K562 (cell line): Measurements from ENCODE around the gene ULBP2. TPM values are rescaled to one million over a fixed set of nuclear protein-coding genes. Genes with fewer than 3 reads are reported as not detected.

Experiments
- ATAC-seq: fragments of 200-7000 bp; cut with Tn5 transposase; 3 replicates; pipeline ENCODE4 v1.9.1; 2020; ENCODE audit warnings: moderate library complexity
- BruUV-seq: library from RNA; stranded (reverse); fragments of 400-500 nt; replicated peaks from 2 replicates; lab custom pipeline; 2021; lab: Mats Ljungman, UMichigan
- CTCF ChIA-PET: fragments of 300-600 bp; formaldehyde crosslinking; extraction: SDS; loops from one replicate; lab custom pipeline; 2021; ENCODE audit warnings: low intra/inter-chr PET ratio; lab: Yijun Ruan, JAX
- POLR2A ChIA-PET: fragments of 300-600, 350-650 bp; sonication (Branson Sonifier 250); formaldehyde crosslinking; extraction: SDS; loops from one replicate; lab custom pipeline; 2021; ENCODE audit warnings: antibody characterized with exemption, inconsistent platforms; lab: Yijun Ruan, JAX
- DNase-seq, 4 experiments: peaks; one replicate each; pipeline versions ENCODE4 v3.0.0 to v3.0.0-alpha.2; 2011 to 2018; ENCODE audit warnings: low spot score in 3 of 4, mixed read lengths in 3 of 4; ENCODE audit errors: extremely low read depth in 1 of 4
- FAIRE-seq: peaks from 2 replicates; lab custom pipeline; 2011; peaks lifted over from hg19 to GRCh38; lab: Jason Lieb, UNC
- H2AFZ ChIP-seq: 2 replicates; pipeline ENCODE4 v1.6.0; 2011; ENCODE audit warnings: low read depth, low read length, control low read depth, inconsistent platforms
- H3K27ac ChIP-seq: fragments of 200-600 bp; 3 replicates; pipeline ENCODE4 v1.8.0; 2011; ENCODE audit warnings: low read depth, mild to moderate bottlenecking, control low read depth, inconsistent platforms, low read length, moderate library complexity, mixed read lengths; ENCODE audit errors: extremely low read depth
- H3K27me3 ChIP-seq, 2 experiments: fragments of 300-600 bp in 1 of 2; 2 replicates in 1 of 2; 3 replicates in 1 of 2; pipeline versions ENCODE4 v1.6.0 to v1.8.0; 2011; ENCODE audit warnings: inconsistent platforms in 2 of 2, low read length in 2 of 2, mild to moderate bottlenecking in 1 of 2, mixed read lengths in 1 of 2, moderate library complexity in 1 of 2; ENCODE audit not compliant: control insufficient read depth in 2 of 2, insufficient read depth in 2 of 2
- H3K36me3 ChIP-seq: fragments of 300-600 bp; 3 replicates; pipeline ENCODE4 v1.8.0; 2011; ENCODE audit warnings: mild to moderate bottlenecking, low read length, inconsistent platforms; ENCODE audit not compliant: control insufficient read depth, insufficient read depth
- H3K4me1 ChIP-seq, 2 experiments: fragments of 200-600 bp in 1 of 2; replicated peaks in 1 of 2; 2 replicates in 1 of 2; 3 replicates in 1 of 2; pipeline versions ENCODE4 v1.5.1 to v1.8.0; 2011; ENCODE audit warnings: inconsistent platforms in 2 of 2, low read length in 2 of 2, mild to moderate bottlenecking in 1 of 2, mixed read lengths in 1 of 2, moderate library complexity in 1 of 2; ENCODE audit not compliant: control insufficient read depth in 2 of 2, insufficient read depth in 2 of 2
- H3K4me2 ChIP-seq: 2 replicates; pipeline ENCODE4 v1.6.1; 2011; ENCODE audit warnings: low read length, control low read depth, inconsistent platforms, mixed read lengths; ENCODE audit not compliant: insufficient read depth
- H3K4me3 ChIP-seq: fragments of 200-600 bp; sonication (generic), shearing (Covaris generic); 2 replicates; pipeline ENCODE4 v1.5.1; 2016; ENCODE audit warnings: control low read depth, inconsistent platforms
- H3K79me2 ChIP-seq: fragments of 200-600 bp; 3 replicates; pipeline ENCODE4 v1.8.0; 2011; ENCODE audit warnings: low read length, inconsistent platforms; ENCODE audit not compliant: control insufficient read depth, insufficient read depth
- H3K9ac ChIP-seq, 2 experiments: 2 replicates each; pipeline versions ENCODE4 v1.6.0 to v1.6.1; 2011; ENCODE audit warnings: low read depth in 2 of 2, low read length in 2 of 2, control low read depth in 1 of 2, inconsistent platforms in 1 of 2, mild to moderate bottlenecking in 1 of 2, mixed read lengths in 1 of 2; ENCODE audit not compliant: insufficient read depth in 1 of 2
- H3K9me1 ChIP-seq: one replicate; pipeline ENCODE4 v1.6.0; 2011; ENCODE audit warnings: inconsistent platforms, mild to moderate bottlenecking, low read length, moderate library complexity; ENCODE audit not compliant: control insufficient read depth, insufficient read depth
- H3K9me3 ChIP-seq: replicated peaks from 2 replicates; pipeline ENCODE4 v1.5.1; 2011; ENCODE audit warnings: low read depth, low read length, inconsistent platforms; ENCODE audit not compliant: control insufficient read depth, insufficient read depth
- H4K20me1 ChIP-seq: replicated peaks from 2 replicates; pipeline ENCODE4 v1.6.1; 2011; ENCODE audit warnings: low read length, inconsistent platforms, mixed read lengths; ENCODE audit not compliant: control insufficient read depth, insufficient read depth
- ARHGAP35 ChIP-seq: fragments of 450-650 bp; IDR thresholded peaks from 2 replicates; pipeline ENCODE4 v1.6.1; 2018; ENCODE audit not compliant: partially characterized antibody
- BDP1 ChIP-seq: IDR thresholded peaks from 3 replicates; pipeline ENCODE4 v1.6.1; 2011; ENCODE audit not compliant: insufficient read length, insufficient read depth
- EHMT2 ChIP-seq: fragments of 450-650 bp; IDR thresholded peaks from 2 replicates; pipeline ENCODE4 v1.6.1; 2018; ENCODE audit warnings: antibody characterized with exemption
- ELF4 ChIP-seq: fragments of 450-650 bp; formaldehyde crosslinking; IDR thresholded peaks from 2 replicates; pipeline ENCODE4 v1.4.0; 2022; ENCODE audit warnings: missing genetic modification characterization
- FIP1L1 ChIP-seq: fragments of 200-400 bp; formaldehyde crosslinking; IDR thresholded peaks from 2 replicates; pipeline ENCODE4 v1.6.1; 2018; ENCODE audit warnings: mild to moderate bottlenecking, low read depth, low read length; ENCODE audit not compliant: poor library complexity, severe bottlenecking
- HDAC1 ChIP-seq, 2 experiments: fragments of 450-650 bp; IDR thresholded peaks; 2 replicates each; pipeline ENCODE4 v1.6.1; 2016 to 2017; ENCODE audit warnings: inconsistent platforms in 1 of 2, mild to moderate bottlenecking in 1 of 2, moderate library complexity in 1 of 2
- HMGN3 ChIP-seq: IDR thresholded peaks from 2 replicates; pipeline ENCODE4 v1.6.1; 2011; ENCODE audit warnings: borderline replicate concordance, low read depth, mild to moderate bottlenecking, mixed read lengths, low read length; ENCODE audit not compliant: insufficient read length; ENCODE audit errors: extremely low read depth
- LARP7 ChIP-seq: fragments of 450-650 bp; IDR thresholded peaks from 2 replicates; pipeline ENCODE4 v1.6.1; 2016
- MEF2D ChIP-seq: conservative IDR thresholded peaks from 2 replicates; pipeline ENCODE4 v1.6.1; 2016; ENCODE audit warnings: low read depth, missing genetic modification characterization, missing compliant biosample characterization
- MTA1 ChIP-seq: fragments of 450-650 bp; IDR thresholded peaks from 2 replicates; pipeline ENCODE4 v1.6.1; 2017; ENCODE audit warnings: borderline replicate concordance
- NBN ChIP-seq: fragments of 450-650 bp; IDR thresholded peaks from 2 replicates; pipeline ENCODE4 v1.6.1; 2016; ENCODE audit warnings: low read depth, mild to moderate bottlenecking
- NUFIP1 ChIP-seq: fragments of 450-650 bp; IDR thresholded peaks from 2 replicates; pipeline ENCODE4 v1.6.1; 2018; ENCODE audit not compliant: partially characterized antibody
- RBM15 ChIP-seq: fragments of 200-400 bp; formaldehyde crosslinking; IDR thresholded peaks from 2 replicates; pipeline ENCODE4 v1.6.1; 2018; ENCODE audit warnings: mild to moderate bottlenecking, low read length, moderate library complexity; ENCODE audit not compliant: insufficient read depth
- SETDB1 ChIP-seq: IDR thresholded peaks from one replicate; pipeline ENCODE4 v1.6.1; 2012; ENCODE audit warnings: low read length, control low read depth, inconsistent platforms
- ZBTB33 ChIP-seq: sonication (generic); formaldehyde crosslinking; IDR thresholded peaks from 2 replicates; pipeline ENCODE4 v1.8.1; 2023; ENCODE audit warnings: mild to moderate bottlenecking, missing genetic modification reagents
- ZNF12 ChIP-seq: sonication (generic); formaldehyde crosslinking; IDR thresholded peaks from 2 replicates; pipeline ENCODE4 v1.4.0; 2020; ENCODE audit warnings: mild to moderate bottlenecking, missing genetic modification reagents
- in situ Hi-C: fragments of 300-500 bp; cut with MboI; formaldehyde crosslinking; loops from 4 replicates; pipeline ENCODE4 v1.15.0; 2018; ENCODE audit warnings: inconsistent platforms, mixed read lengths
- intact Hi-C: fragments of 100-400 bp; cut with micrococcal nuclease; formaldehyde crosslinking; loops from 2 replicates; pipeline ENCODE4 v1.14.2; 2022
- polyA plus RNA-seq, 8 experiments: library from polyadenylated mRNA; depleted of rRNA in 4 of 8; stranded (reverse) in 5 of 8; unstranded in 3 of 8; fragments of >200 nt; fragmentation: Nextera tagmentation in 2 of 8; fragmentation: Illumina TruSeq in 1 of 8; extraction: Ambion mirVana in 2 of 8; extraction: Trizol in 1 of 8; gene quantifications; 2 replicates each; pipeline versions ENCODE4 v1.2.1 to v1.2.3, GENCODE V29; 2011 to 2014; ENCODE audit warnings: inconsistent platforms in 1 of 8, missing spikeins in 1 of 8
- total RNA-seq, 7 experiments: library from RNA; depleted of rRNA in 6 of 7; stranded (reverse); fragments of >200 nt in 6 of 7; fragmentation: Illumina TruSeq in 2 of 7; extraction: Trizol in 2 of 7; gene quantifications; 2 replicates each; pipeline versions ENCODE4 v1.2.1 to v1.2.3, GENCODE V29; 2011 to 2021; ENCODE audit warnings: low replicate concordance in 1 of 7
- TF ChIP-seq, protein P1 (sequence below): fragments of 200-800 bp; sonication (Bioruptor generic); IDR thresholded peaks from 2 replicates; pipeline ENCODE4 v1.6.1; 2017; ENCODE audit warnings: missing genetic modification characterization, missing compliant biosample characterization
- TF ChIP-seq, protein P2 (sequence below), 2 experiments: fragments of 450-650 bp in 1 of 2; IDR thresholded peaks; 2 replicates each; pipeline ENCODE4 v1.6.1; 2011 to 2017; ENCODE audit warnings: low read depth in 2 of 2, antibody characterized with exemption in 1 of 2, borderline replicate concordance in 1 of 2, low read length in 1 of 2, mild to moderate bottlenecking in 1 of 2, mixed read lengths in 1 of 2; ENCODE audit not compliant: control insufficient read depth in 1 of 2

The ULBP2 gene
- total and polyA plus RNA-seq, 9 of the 15 experiments (the other 6 are each of a cell fraction or from before 2014, with no cell fraction given): 0.50 to 5.3 (median 1.2) TPM

DNA sequence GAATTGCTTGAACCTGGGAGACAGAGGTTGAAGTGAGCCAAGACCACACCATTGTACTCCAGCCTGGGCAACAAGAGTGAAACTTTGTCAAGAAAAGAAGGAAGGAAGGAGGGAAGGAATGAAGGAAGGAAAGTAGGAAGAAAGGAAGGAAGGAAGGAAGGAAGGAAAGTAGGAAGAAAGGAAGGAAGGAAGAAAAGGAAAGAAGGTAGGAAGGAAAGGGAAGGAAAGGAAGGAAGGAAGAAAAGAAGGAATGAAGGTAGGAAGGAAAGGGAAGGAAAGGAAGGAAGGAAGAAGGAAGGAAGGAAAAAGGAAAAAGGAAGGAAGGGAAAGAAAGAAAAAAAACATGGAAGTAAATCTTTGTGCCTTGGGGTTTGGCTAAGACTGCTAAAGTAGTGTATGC is 33.6 kb downstream of the ULBP2 start:
- Histone ChIP-seq H3K4me1 (no peaks in the 10 kb centered on the region), H3K79me2 (no peaks in the 10 kb centered on the region), H3K4me3 (no peak overlapping the region), H3K4me2 (no peak overlapping the region), H3K9ac (no peak overlapping the region), H4K20me1 (no peaks in the 10 kb centered on the region; the same call in 1 of the 2 replicates), H3K36me3 (no peaks in the 10 kb centered on the region), H3K9me3 (no peaks in the 10 kb centered on the region), H3K27ac (no peak overlapping the region), H3K9me1 (no peaks in the 10 kb centered on the region), H3K27me3 (peaks cover 2 to 44% of the 10 kb centered on the region in 2 experiments; a peak in 3 of 5 replicates), H2AFZ (no peak overlapping the region)
- intact Hi-C loops: no loop called here
- FAIRE-seq (no peak), ATAC-seq (no peak), DNase-seq (no peak)
- no TSS peak for BruUV-seq
- ChIA-PET POLR2A (no interaction called here), CTCF (no interaction called here)
- in situ Hi-C loops: no loop called here
- TF ChIP-seq EHMT2: peak; percentile 39; the same call in 1 of the 2 replicates
- TF ChIP-seq, protein P1, sequence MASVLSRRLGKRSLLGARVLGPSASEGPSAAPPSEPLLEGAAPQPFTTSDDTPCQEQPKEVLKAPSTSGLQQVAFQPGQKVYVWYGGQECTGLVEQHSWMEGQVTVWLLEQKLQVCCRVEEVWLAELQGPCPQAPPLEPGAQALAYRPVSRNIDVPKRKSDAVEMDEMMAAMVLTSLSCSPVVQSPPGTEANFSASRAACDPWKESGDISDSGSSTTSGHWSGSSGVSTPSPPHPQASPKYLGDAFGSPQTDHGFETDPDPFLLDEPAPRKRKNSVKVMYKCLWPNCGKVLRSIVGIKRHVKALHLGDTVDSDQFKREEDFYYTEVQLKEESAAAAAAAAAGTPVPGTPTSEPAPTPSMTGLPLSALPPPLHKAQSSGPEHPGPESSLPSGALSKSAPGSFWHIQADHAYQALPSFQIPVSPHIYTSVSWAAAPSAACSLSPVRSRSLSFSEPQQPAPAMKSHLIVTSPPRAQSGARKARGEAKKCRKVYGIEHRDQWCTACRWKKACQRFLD: no peak
- TF ChIP-seq FIP1L1: no peak
- no peak for TF ChIP-seq MEF2D
- no peak for TF ChIP-seq ZBTB33 (CRISPR knock-in tag)
- TF ChIP-seq ELF4 (CRISPR knock-in tag): peak; percentile 54; the same call in 1 of the 2 replicates
- TF ChIP-seq NUFIP1: no peak
- no peak for TF ChIP-seq HMGN3
- TF ChIP-seq ARHGAP35: peak; percentile 47
- TF ChIP-seq HDAC1 (IDR thresholded peaks at IDR 0.05): 0 out of 4 replicates have a peak, but pooled peaks of 1 of the 2 experiments have one; percentile 15
- TF ChIP-seq RBM15: no peak
- TF ChIP-seq BDP1: no peak
- peak; percentile 54 for TF ChIP-seq MTA1
- TF ChIP-seq, protein P2, sequence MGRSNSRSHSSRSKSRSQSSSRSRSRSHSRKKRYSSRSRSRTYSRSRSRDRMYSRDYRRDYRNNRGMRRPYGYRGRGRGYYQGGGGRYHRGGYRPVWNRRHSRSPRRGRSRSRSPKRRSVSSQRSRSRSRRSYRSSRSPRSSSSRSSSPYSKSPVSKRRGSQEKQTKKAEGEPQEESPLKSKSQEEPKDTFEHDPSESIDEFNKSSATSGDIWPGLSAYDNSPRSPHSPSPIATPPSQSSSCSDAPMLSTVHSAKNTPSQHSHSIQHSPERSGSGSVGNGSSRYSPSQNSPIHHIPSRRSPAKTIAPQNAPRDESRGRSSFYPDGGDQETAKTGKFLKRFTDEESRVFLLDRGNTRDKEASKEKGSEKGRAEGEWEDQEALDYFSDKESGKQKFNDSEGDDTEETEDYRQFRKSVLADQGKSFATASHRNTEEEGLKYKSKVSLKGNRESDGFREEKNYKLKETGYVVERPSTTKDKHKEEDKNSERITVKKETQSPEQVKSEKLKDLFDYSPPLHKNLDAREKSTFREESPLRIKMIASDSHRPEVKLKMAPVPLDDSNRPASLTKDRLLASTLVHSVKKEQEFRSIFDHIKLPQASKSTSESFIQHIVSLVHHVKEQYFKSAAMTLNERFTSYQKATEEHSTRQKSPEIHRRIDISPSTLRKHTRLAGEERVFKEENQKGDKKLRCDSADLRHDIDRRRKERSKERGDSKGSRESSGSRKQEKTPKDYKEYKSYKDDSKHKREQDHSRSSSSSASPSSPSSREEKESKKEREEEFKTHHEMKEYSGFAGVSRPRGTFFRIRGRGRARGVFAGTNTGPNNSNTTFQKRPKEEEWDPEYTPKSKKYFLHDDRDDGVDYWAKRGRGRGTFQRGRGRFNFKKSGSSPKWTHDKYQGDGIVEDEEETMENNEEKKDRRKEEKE (IDR thresholded peaks at IDR 0.05; ENCODE audit: borderline replicate concordance in 1 of 2, control insufficient read depth in 1 of 2, low read depth in 2 of 2, low read length in 1 of 2): 0 out of 4 replicates have a peak, but pooled peaks of 1 of the 2 experiments have one; percentile 42
- no peak for TF ChIP-seq SETDB1
- 0 out of 2 replicates have a peak, but pooled peaks have one; percentile 42 for TF ChIP-seq LARP7
- TF ChIP-seq ZNF12 (CRISPR knock-in tag): no peak
- peak; percentile 46; the same call in 1 of the 2 replicates for TF ChIP-seq NBN
